ENCODE data around the gene CHRNB4. TPM values are rescaled to one million over a fixed set of nuclear protein-coding genes. Genes with fewer than 3 reads are reported as not detected.

Gene CHRNB4
- total and polyA plus RNA-seq, 2 of the 8 experiments (the other 6 are each of a cell fraction or from before 2014, with no cell fraction given): 2.4 to 4.5 TPM

GRCh38 chr15:78630886-78631633 is 9.9 kb downstream of the CHRNB4 start (continued):
- no peak for TF ChIP-seq RBBP5 (IDR thresholded peaks at IDR 0.05; ENCODE audit: borderline replicate concordance, low read depth, low read length)
- no peak for TF ChIP-seq RAD21 (IDR thresholded peaks at IDR 0.05 in 1 of 2, conservative IDR thresholded peaks at IDR 0.05 in 1 of 2; ENCODE audit: low read depth in 2 of 2, low read length in 2 of 2)
- TF ChIP-seq CHD2 (IDR thresholded peaks at IDR 0.05; ENCODE audit: low read length): no peak
- no peak for TF ChIP-seq SIRT6 (IDR thresholded peaks at IDR 0.05; ENCODE audit: low read length)
- TF ChIP-seq POLR2AphosphoS5 (IDR thresholded peaks at IDR 0.05; ENCODE audit: low read depth, low read length): no peak
